GM21737 (cell line): ENCODE results near the gene TMEM38B.
"Not testable (repeated sequence)": the region's sequence is repeated elsewhere in the genome, so short reads cannot be mapped to it uniquely, and the experiment has no call there.

Experiments used
- ATAC-seq: cut with Tn5 transposase; IDR thresholded peaks from one replicate; pipeline ENCODE4 v1.9.1; 2021; ENCODE audit warnings: mild to moderate bottlenecking, moderate library complexity; ENCODE audit not compliant: unreplicated experiment

TMEM38B gene

DNA sequence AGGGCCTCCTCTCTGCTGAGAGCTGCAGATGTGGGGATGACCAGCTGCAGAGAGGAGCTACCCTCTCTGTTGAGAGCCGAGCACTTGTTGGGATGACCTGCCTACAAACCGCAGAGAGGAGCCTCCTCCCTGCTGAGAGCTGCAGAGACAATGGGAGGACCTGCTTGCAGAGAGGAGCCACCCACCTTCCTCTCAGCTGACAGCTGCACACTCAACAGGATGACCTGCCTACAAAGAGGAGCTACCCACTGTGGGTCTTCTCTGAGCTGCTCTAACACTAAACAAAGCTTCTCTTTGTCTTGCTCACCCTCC is 19.6 kb downstream of the TMEM38B start:
- no peak for ATAC-seq

DNA sequence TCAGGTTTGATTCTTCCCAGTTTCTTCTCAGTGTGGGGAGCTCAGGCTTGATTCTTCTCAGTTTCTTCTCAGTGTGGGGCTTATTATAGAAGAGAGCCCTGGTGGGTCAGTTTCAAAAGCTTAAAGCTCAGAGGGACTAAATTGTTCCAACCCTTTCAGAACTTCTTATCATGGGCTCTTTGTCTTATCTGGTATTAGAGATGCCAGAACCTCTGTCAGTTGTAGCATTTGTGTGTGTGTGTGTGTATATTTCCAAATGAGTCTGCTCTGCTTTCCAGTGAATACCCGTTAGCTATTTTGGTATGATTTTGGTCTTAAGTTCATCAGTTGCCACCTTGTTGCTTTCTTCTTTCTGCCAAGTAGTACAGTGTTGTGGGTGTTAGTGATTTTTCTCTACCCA is 21.8 kb downstream of the TMEM38B start:
- no peak for ATAC-seq

- ATAC-seq = no peak
Observed at GRCh38 chr9:105722099-105722498, 27.8 kb downstream of the TMEM38B start.

- no peak for ATAC-seq
Observed at GRCh38 chr9:105725370-105725769, 31.0 kb downstream of the TMEM38B start.

- ATAC-seq = not testable (repeated sequence)
Observed at GRCh38 chr9:105728230-105728629, 33.9 kb downstream of the TMEM38B start.

DNA sequence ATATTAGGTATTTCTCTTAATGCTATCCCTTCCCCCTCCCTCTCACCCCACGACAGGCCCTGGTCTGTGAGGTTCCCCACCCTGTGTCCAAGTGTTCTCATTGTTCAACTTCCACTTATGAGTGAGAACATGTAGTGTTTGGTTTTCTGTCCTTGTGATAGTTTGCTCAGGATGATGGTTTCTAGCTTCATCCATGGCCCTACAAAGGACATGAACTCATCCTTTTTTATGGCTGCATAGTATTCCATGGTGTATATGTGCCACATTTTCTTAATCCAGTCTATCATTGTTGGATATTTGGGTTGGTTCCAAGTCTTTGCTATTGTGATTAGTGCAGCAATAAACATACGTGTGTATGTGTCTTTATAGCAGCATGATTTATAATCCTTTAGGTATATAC is 37.1 kb downstream of the TMEM38B start:
- not testable (repeated sequence) for ATAC-seq

GRCh38 chr9:105735366-105735765 is 41.0 kb downstream of the TMEM38B start:
- ATAC-seq = no peak

GRCh38 chr9:105737205-105737604 is 42.9 kb downstream of the TMEM38B start:
- no peak for ATAC-seq

- ATAC-seq = no peak
Observed at GRCh38 chr9:105742088-105742487, 47.7 kb downstream of the TMEM38B start.

DNA sequence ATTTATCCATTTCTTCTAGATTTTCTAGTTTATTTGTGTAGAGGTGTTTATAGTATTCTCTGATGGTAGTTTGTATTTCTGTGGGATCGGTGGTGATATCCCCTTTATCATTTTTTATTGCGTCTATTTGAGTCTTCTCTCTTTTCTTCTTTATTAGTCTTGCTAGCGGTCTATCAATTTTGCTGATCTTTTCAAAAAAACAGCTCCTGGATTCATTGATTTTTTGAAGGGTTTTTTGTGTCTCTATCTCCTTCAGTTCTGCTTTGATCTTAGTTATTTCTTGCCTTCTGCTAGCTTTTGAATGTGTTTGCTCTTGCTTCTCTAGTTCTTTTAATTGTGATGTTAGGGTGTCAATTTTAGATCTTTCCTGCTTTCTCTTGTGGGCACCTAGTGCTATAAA is 53.0 kb downstream of the TMEM38B start:
- not testable (repeated sequence) for ATAC-seq

GRCh38 chr9:105751761-105752160 is 57.4 kb downstream of the TMEM38B start:
- ATAC-seq = no peak

DNA sequence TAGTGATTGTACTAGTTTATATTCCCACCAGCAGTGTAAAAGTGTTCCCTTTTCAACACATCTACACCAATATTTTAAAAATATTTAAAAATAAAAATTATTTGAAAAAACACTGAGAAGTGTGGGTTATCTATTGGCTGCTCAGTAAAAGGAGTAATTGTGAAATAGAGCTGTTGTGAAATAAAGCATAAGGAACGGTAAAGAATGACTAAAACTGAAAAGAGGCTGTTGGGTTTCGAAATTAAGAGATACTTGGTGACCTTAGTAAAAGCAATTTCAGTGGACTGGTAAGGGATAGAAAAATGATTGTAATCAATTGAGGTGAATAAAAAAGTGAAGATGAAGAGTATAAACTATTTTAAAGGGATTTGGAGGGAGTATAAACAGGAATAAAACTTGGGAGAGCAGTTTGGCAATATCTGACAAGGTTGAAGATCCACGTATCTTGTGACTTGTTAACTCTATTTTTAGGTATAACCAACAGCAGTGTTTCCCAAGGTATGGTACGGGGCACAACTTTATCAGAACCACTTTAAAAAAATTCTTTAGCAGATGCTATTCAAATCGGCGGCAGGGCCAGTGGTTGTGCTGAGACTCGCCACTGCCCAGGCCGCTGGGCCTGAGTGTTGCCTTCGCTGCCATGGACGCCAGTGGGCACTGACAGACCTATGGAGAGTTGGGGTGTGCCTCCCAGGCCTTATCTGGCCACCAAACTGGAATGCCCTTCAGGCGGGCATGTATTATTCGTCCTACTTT is 63.3 kb downstream of the TMEM38B start:
- no peak for ATAC-seq

- ATAC-seq = no peak
Observed at GRCh38 chr9:105760053-105760452, 65.7 kb downstream of the TMEM38B start.

DNA sequence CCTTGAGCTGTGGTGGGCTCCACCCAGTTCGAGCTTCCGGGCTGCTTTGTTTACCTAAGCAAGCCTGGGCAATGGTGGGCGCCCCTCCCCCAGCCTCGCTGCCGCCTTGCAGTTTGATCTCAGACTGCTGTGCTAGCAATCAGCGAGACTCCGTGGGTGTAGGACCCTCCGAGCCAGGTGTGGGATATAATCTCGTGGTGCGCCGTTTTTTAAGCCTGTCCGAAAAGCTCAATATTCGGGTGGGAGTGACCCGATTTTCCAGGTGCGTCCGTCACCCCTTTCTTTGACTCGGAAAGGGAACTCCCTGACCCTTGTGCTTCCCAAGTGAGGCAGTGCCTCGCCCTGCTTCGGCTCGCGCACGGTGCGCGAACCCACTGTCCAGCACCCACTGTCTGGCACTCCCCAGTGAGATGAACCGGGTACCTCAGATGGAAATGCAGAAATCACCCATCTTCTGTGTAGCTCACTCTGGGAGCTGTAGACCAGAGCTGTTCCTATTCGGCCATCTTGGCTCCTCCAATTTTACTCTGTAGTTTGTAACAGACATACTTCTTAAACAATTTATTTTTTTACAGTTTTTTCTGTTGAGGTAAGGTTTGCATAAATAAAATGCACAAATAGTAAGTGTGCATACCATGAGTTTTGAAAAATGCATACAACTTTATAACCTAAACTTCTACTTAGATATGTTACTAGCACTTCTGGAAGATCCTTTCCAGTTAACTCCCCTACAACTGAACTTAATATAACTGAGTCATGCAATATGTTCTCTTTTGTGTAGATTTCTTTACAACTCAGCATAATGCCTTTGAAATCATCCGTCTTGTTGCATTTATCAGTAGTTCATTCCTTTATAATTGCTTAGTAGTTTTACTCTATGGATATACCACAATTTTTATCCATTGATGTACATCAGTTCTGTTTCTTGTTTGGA is 88.5 kb downstream of the TMEM38B start:
- not testable (repeated sequence) for ATAC-seq

- ATAC-seq = not testable (repeated sequence)
Observed at GRCh38 chr9:105783495-105783872, 89.1 kb downstream of the TMEM38B start.

DNA sequence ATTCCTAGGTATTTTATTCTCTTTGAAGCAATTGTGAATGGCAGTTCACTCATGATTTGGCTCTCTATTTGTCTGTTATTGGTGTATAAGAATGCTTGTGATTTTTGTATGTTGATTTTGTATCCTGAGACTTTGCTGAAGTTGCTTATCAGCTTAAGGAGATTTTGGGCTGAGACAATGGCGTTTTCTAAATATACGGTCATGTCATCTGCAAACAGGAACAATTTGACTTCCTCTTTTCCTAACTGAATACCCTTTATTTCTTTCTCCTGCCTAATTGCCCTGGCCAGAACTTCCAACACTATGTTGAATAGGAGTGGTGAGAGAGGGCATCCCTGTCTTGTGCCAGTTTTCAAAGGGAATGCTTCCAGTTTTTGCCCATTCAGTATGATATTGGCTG is 92.5 kb downstream of the TMEM38B start:
- not testable (repeated sequence) for ATAC-seq

- no peak for ATAC-seq
Observed at GRCh38 chr9:105816202-105816744, 121.9 kb downstream of the TMEM38B start.

GRCh38 chr9:105816981-105817380 is 122.6 kb downstream of the TMEM38B start:
- no peak for ATAC-seq

GRCh38 chr9:105818903-105819302 is 124.6 kb downstream of the TMEM38B start:
- no peak for ATAC-seq

- no peak for ATAC-seq
Observed at GRCh38 chr9:105822814-105823213, 128.5 kb downstream of the TMEM38B start.
